GM12878 (cell line): ENCODE measurements around the gene COL18A1. TPM values are rescaled to one million over a fixed set of nuclear protein-coding genes. Genes with fewer than 3 reads are reported as not detected.

ENCODE experiments used
- ATAC-seq: fragments of 200-7000 bp; cut with Tn5 transposase; 3 replicates; pipeline ENCODE4 v1.9.1; 2020; ENCODE audit warnings: mild to moderate bottlenecking, moderate library complexity
- BruUV-seq: library from RNA; stranded (reverse); fragments of 400-500 nt; replicated peaks from 2 replicates; lab custom pipeline; 2021; lab: Mats Ljungman, UMichigan
- CTCF ChIA-PET: fragments of 300-600 bp; sonication (Branson Sonifier 250); formaldehyde crosslinking; extraction: SDS; loops from one replicate; lab custom pipeline; 2021; ENCODE audit warnings: inconsistent platforms; lab: Yijun Ruan, JAX
- POLR2A ChIA-PET: fragments of 350-600 bp; formaldehyde crosslinking; extraction: SDS; loops from one replicate; lab custom pipeline; 2021; ENCODE audit warnings: inconsistent platforms; lab: Charles Lee
- RAD21 ChIA-PET: fragments of 300-600 bp; sonication (Branson Sonifier 250); formaldehyde crosslinking; loops from one replicate; lab custom pipeline; 2023; ENCODE audit warnings: antibody characterized with exemption; ENCODE audit not compliant: unreplicated experiment; lab: Charles Lee
- SMC1A ChIA-PET: fragments of 300-600 bp; sonication (Branson Sonifier 250); formaldehyde crosslinking; loops from one replicate; lab custom pipeline; 2023; ENCODE audit not compliant: unreplicated experiment, uncharacterized antibody; lab: Charles Lee
- DNase-seq: peaks from one replicate; pipeline ENCODE4 v3.0.0-alpha.2; 2011; ENCODE audit warnings: low read depth, low spot score
- FAIRE-seq: peaks from 3 replicates; lab custom pipeline; 2011; peaks lifted over from hg19 to GRCh38; lab: Jason Lieb, UNC
- H2AFZ ChIP-seq: 2 replicates; pipeline ENCODE4 v1.6.0; 2011; ENCODE audit warnings: low read depth, low read length, control low read depth; ENCODE audit not compliant: control insufficient read depth
- H3K27ac ChIP-seq: 2 replicates; pipeline ENCODE4 v1.5.1; 2011; ENCODE audit warnings: control low read depth; ENCODE audit not compliant: control insufficient read depth, insufficient read depth
- H3K27me3 ChIP-seq, 2 experiments: replicated peaks in 1 of 2; 2 replicates each; pipeline versions ENCODE4 v1.6.0 to v1.6.1; 2011; ENCODE audit warnings: low read length in 1 of 2; ENCODE audit not compliant: control insufficient read depth in 2 of 2, insufficient read depth in 2 of 2
- H3K36me3 ChIP-seq, 2 experiments: 2 replicates each; pipeline ENCODE4 v1.5.1; 2011; ENCODE audit warnings: low read length in 1 of 2; ENCODE audit not compliant: control insufficient read depth in 2 of 2, insufficient read depth in 2 of 2
- H3K4me1 ChIP-seq: 2 replicates; pipeline ENCODE4 v1.6.1; 2011; ENCODE audit warnings: mild to moderate bottlenecking, low read length, moderate library complexity, mixed read lengths; ENCODE audit not compliant: control insufficient read depth, insufficient read depth
- H3K4me2 ChIP-seq: 2 replicates; pipeline ENCODE4 v1.6.0; 2011; ENCODE audit warnings: control low read depth; ENCODE audit not compliant: control insufficient read depth, insufficient read depth
- H3K4me3 ChIP-seq: fragments of 200-600 bp; sonication (generic); 2 replicates; pipeline ENCODE4 v1.5.1; 2016
- H3K79me2 ChIP-seq: 2 replicates; pipeline ENCODE4 v1.6.0; 2011; ENCODE audit warnings: low read length; ENCODE audit not compliant: control insufficient read depth, insufficient read depth
- H3K9ac ChIP-seq: 2 replicates; pipeline ENCODE4 v1.8.0; 2011; ENCODE audit warnings: low read length, control low read depth, mixed read lengths; ENCODE audit not compliant: control insufficient read depth, insufficient read depth
- H3K9me3 ChIP-seq: replicated peaks from 3 replicates; pipeline ENCODE4 v1.5.1; 2011; ENCODE audit warnings: mild to moderate bottlenecking, low read length; ENCODE audit not compliant: control insufficient read depth, insufficient read depth
- H4K20me1 ChIP-seq: 2 replicates; pipeline ENCODE4 v1.6.0; 2011; ENCODE audit not compliant: control insufficient read depth, insufficient read depth
- CREB1 ChIP-seq: IDR thresholded peaks from 2 replicates; pipeline ENCODE4 v1.6.1; 2012; ENCODE audit warnings: low read depth, mild to moderate bottlenecking, inconsistent platforms
- DPF2 ChIP-seq: fragments of 450-650 bp; IDR thresholded peaks from 2 replicates; pipeline ENCODE4 v1.6.1; 2017; ENCODE audit warnings: mild to moderate bottlenecking
- EZH2 ChIP-seq: IDR thresholded peaks from 2 replicates; pipeline ENCODE4 v1.6.1; 2012; ENCODE audit warnings: low read depth, mild to moderate bottlenecking, control low read depth, inconsistent platforms, low read length, borderline replicate concordance; ENCODE audit not compliant: control insufficient read depth
- HSF1 ChIP-seq: fragments of 150-350 bp; IDR thresholded peaks from 2 replicates; pipeline ENCODE4 v1.6.1; 2014; ENCODE audit warnings: mild to moderate bottlenecking, low read depth, low read length
- IRF4 ChIP-seq: IDR thresholded peaks from 2 replicates; pipeline ENCODE4 v1.6.1; 2011; ENCODE audit warnings: low read depth, low read length
- JUNB ChIP-seq: IDR thresholded peaks from 2 replicates; pipeline ENCODE4 v1.6.1; 2016; ENCODE audit warnings: antibody characterized with exemption, mild to moderate bottlenecking
- MYC ChIP-seq: IDR thresholded peaks from 2 replicates; pipeline ENCODE4 v1.6.1; 2011; ENCODE audit warnings: mild to moderate bottlenecking, low read length, moderate library complexity, inconsistent platforms; ENCODE audit not compliant: insufficient read depth, insufficient replicate concordance, insufficient read length, severe bottlenecking
- NFYA ChIP-seq: IDR thresholded peaks from 2 replicates; pipeline ENCODE4 v1.6.1; 2011; ENCODE audit warnings: low read depth, mild to moderate bottlenecking, low read length, improper control_type of control experiment, borderline replicate concordance
- RB1 ChIP-seq: fragments of 450-650 bp; formaldehyde crosslinking; IDR thresholded peaks from 2 replicates; pipeline ENCODE4 v1.6.1; 2017; ENCODE audit warnings: mild to moderate bottlenecking, borderline replicate concordance
- TARDBP ChIP-seq: IDR thresholded peaks from 2 replicates; pipeline ENCODE4 v1.6.1; 2016; ENCODE audit warnings: borderline replicate concordance
- YBX1 ChIP-seq: fragments of 450-650 bp; IDR thresholded peaks from 2 replicates; pipeline ENCODE4 v1.6.1; 2016; ENCODE audit warnings: antibody characterized with exemption
- ZBTB40 ChIP-seq: fragments of 450-650 bp; IDR thresholded peaks from 2 replicates; pipeline ENCODE4 v1.6.1; 2016; ENCODE audit warnings: mild to moderate bottlenecking, moderate library complexity, borderline replicate concordance
- WGBS: methylation state at CpG from one replicate; pipeline ENCODE4 v1.1.6; 2016; ENCODE audit warnings: low lambda C conversion rate; ENCODE audit not compliant: insufficient replicate concordance, insufficient coverage; ENCODE audit errors: missing lambda C conversion rate; 5-methylcytosine and 5-hydroxymethylcytosine counted together
- in situ Hi-C: fragments of 300-500 bp; cut with MboI; formaldehyde crosslinking; loops from 9 replicates; pipeline ENCODE4 v1.14.3; 2018; ENCODE audit warnings: mixed read lengths
- intact Hi-C: fragments of 100-400 bp; cut with micrococcal nuclease; formaldehyde crosslinking; loops from one replicate; pipeline ENCODE4 v1.14.2; 2022; ENCODE audit not compliant: unreplicated experiment
- polyA plus RNA-seq, 11 experiments: library from polyadenylated mRNA; depleted of rRNA in 4 of 11; unstranded in 6 of 11; stranded (reverse) in 5 of 11; fragments of >200 nt; fragmentation: Nextera tagmentation in 4 of 11; fragmentation: Illumina TruSeq in 1 of 11; extraction: Ambion mirVana in 4 of 11; extraction: Trizol in 1 of 11; gene quantifications; 1 replicate in 1 of 11; 2 replicates in 10 of 11; pipeline versions ENCODE4 v1.2.1 to v1.2.3, GENCODE V29; 2011 to 2016; ENCODE audit warnings: inconsistent platforms in 2 of 11, missing spikeins in 2 of 11, low read depth in 1 of 11
- total RNA-seq, 4 experiments: library from RNA; depleted of rRNA in 3 of 4; stranded (reverse); fragments of >200 nt in 3 of 4; fragmentation: Illumina TruSeq in 1 of 4; extraction: Trizol in 1 of 4; gene quantifications; 2 replicates each; pipeline versions ENCODE4 v1.2.1 to v1.2.3, GENCODE V29; 2013 to 2021

The COL18A1 gene
- total and polyA plus RNA-seq, 10 of the 15 experiments (the other 5 are each of a cell fraction or from before 2014, with no cell fraction given): under 0.01 to 0.49 (median 0.09) TPM; not detected in 3

GRCh38 chr21:45451771-45452182 lies 46.8 kb downstream of the COL18A1 start:
- no peaks in the 10 kb centered on the region; the same call in 2 of the 3 replicates for H3K9me3 ChIP-seq
- H3K27me3 ChIP-seq: no peaks in the 10 kb centered on the region
- no peak overlapping the region for H3K4me2 ChIP-seq
- no peaks in the 10 kb centered on the region for H3K36me3 ChIP-seq
- no peak overlapping the region for H2AFZ ChIP-seq
- DNase-seq: no peak
- H4K20me1 ChIP-seq: no peaks in the 10 kb centered on the region
- WGBS: 70% methylated on average over 12 of the region's 12 CpGs
- H3K79me2 ChIP-seq: no peaks in the 10 kb centered on the region
- H3K27ac ChIP-seq: no peak overlapping the region
- BruUV-seq: no TSS peak
- in situ Hi-C loops: loop anchor here (25.0 kb wide), 1 partner anchor 361 kb away; no protein-coding TSS in a partner anchor
- POLR2A ChIA-PET: no interaction called here
- SMC1A ChIA-PET: no interaction called here
- ATAC-seq: no peak
- CTCF ChIA-PET: interaction anchor here (1.1 kb wide), 1 partner anchor 311 kb away, joined by 3 read pairs; no protein-coding TSS in a partner anchor
- H3K4me3 ChIP-seq: no peak overlapping the region
- H3K4me1 ChIP-seq: no peaks in the 10 kb centered on the region
- TF ChIP-seq NFYA (no peak), EZH2 (no peak), CREB1 (no peak), TARDBP (no peak), DPF2 (no peak), IRF4 (no peak), RB1 (no peak)
- TF ChIP-seq, all 136 proteins: peak for 0
- FAIRE-seq: no peak
- H3K9ac ChIP-seq: no peak overlapping the region
- intact Hi-C loops: no loop called here
- RAD21 ChIA-PET: no interaction called here

GRCh38 chr21:45452696-45453307 lies 47.8 kb downstream of the COL18A1 start:
- in situ Hi-C loops (loop anchor here (25.0 kb wide), 1 partner anchor 359 kb away; no protein-coding TSS in a partner anchor), intact Hi-C loops (no loop called here)
- H3K4me1 ChIP-seq: no peaks in the 10 kb centered on the region
- ChIA-PET RAD21 (no interaction called here), SMC1A (no interaction called here), POLR2A (no interaction called here), CTCF (interaction anchor here (1.1 kb wide), 1 partner anchor 312 kb away, joined by 3 read pairs; no protein-coding TSS in a partner anchor)
- H3K27me3 ChIP-seq: no peaks in the 10 kb centered on the region
- no peak overlapping the region for H3K9ac ChIP-seq
- ATAC-seq (no peak), DNase-seq (no peak), FAIRE-seq (no peak)
- no peaks in the 10 kb centered on the region for H3K79me2 ChIP-seq
- no peaks in the 10 kb centered on the region for H3K36me3 ChIP-seq
- TF ChIP-seq MYC: no peak
- TF ChIP-seq ZBTB40: no peak
- no peak for TF ChIP-seq YBX1
- TF ChIP-seq HSF1: no peak
- TF ChIP-seq JUNB: no peak
- no peak for TF ChIP-seq TARDBP
- H3K4me3 ChIP-seq: no peak overlapping the region
- no peak overlapping the region for H3K27ac ChIP-seq
- H3K4me2 ChIP-seq: no peak overlapping the region
- no peaks in the 10 kb centered on the region for H4K20me1 ChIP-seq
- H3K9me3 ChIP-seq: no peaks in the 10 kb centered on the region; the same call in 2 of the 3 replicates
- 85% methylated on average over 7 of the region's 7 CpGs for WGBS
- H2AFZ ChIP-seq: no peak overlapping the region
- no TSS peak for BruUV-seq
